ENCODE results near the gene TBX18.

Gene TBX18

DNA sequence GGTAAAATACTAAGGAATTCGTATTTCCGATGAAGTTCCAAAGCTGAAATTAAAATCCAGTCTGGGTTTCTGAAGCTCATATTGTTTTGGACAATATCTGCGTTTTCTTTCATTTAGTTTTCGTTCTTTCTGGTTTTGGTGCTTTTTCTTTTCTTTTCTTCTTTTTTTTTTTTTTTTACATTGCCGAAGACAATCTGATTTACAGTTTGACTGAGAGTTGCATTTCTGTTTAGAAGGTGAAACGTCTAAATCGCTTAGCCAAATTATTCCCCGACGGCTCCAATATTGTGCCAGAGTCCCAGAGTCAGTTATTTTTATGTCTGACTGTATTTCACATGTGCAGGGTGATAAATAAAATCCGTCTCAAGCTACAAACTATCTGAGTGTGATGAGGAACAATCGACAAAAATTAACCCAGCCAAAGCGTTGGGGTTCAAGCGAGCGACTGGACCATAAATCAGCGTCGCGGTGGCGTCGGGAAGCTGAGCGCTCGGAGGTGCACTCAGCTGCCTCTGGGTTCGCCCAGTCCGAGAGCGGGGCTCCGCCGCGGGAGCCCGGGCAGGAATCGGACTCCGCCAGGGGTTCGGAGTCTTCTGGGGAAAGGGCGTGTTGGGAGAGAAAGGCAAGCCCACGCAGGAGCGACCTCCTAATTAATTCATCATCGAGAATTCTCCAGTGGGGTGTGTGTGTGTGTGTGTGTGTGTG, 8.2 kb upstream of the TBX18 start:
- no peak for DNase-seq

DNA sequence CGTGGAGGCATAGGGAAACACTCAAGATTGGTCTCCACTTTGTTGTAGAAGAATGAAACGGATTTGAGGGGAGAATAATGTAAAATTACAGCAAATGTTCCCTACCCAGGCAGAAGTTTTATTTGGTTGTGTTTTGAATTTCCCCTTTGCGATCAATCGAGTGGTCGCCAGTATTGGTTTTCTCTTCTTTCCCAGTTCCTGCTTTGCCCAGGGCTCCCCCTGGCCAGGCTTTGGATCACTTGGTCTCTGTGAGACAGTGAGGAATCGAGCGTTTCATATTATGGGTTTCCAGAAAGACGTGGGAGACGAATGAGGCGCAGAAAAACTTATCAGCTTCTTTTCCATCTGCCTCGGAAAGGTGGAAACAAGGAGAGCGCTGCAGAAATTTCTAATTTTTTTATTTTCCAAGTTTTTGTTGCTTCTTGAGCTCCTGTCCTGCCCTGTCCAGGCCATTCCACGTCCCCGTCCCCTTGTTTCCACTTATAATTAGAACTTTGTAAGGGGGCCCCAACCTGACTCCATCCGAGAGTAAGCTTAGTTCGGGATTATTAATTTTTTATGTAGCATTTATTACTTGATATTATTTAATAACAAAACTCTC, 7.5 kb upstream of the TBX18 start:
- DNase-seq, result no peak

DNA sequence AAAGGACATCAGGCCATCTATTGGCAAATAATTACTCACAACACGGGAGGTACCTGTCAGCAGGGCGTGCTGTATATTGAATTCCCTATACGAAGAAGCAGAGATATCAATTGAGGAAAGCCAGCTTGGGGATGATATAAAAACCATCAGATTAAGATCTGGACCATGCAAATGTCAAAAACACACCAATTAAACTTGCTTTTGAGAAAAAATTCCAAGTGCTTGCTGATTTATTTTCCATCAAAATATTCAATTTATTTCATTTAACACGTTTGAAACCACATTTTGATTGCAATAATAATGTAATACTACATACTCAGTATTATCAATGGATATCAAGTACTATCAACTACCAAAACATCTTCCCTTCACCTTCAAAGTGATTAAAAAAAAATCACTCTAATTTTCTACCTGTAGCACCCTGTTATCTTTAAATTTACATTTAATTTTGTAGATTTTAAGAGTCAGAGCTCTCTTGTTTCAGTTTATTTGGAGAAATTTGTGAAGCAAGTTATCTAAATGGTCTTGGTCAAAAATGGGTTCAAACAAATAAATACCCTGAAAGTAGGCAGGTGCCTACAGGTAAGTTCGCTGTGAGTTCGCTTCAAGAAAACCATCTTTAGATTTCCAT, 6.8 kb upstream of the TBX18 start:
- no peak for DNase-seq

DNA sequence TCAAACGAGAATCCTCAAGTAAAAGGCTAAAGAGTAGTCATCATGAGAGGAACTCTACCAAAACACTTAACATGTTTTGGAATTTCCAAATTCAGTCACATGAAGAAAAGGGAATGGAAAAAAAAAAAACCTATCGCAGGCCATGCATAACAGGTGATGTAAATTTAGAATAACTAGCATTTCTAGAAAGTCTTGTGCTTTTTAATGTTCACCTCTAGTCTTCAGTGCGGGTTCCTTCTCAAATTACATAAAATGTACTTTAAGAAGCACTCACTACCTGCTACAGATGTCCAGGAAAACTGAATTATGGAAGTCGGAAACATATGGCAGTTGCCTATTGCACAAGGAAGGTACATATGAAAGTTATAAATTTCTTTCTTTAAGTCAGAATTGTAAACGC, 6.1 kb upstream of the TBX18 start:
- DNase-seq, result no peak

DNA sequence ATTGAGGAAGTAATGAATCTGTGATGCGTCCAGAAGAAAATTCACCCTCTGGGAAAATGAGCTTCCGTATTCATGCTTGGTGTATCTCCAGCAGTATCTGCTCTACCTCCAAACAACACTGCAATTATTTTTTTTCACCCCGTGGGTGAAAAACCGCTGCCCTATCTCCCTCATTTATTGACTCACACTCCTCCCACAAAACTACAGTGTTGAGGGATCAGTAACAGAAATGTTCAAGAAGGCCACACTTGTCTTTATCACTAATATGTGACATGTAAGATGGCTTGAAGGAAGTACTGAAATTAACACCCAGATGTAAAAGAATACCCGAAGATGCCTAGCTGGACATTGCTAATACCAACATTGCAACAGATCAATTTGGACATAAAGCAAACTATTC, 4.9 kb upstream of the TBX18 start:
- DNase-seq, result no peak

DNA sequence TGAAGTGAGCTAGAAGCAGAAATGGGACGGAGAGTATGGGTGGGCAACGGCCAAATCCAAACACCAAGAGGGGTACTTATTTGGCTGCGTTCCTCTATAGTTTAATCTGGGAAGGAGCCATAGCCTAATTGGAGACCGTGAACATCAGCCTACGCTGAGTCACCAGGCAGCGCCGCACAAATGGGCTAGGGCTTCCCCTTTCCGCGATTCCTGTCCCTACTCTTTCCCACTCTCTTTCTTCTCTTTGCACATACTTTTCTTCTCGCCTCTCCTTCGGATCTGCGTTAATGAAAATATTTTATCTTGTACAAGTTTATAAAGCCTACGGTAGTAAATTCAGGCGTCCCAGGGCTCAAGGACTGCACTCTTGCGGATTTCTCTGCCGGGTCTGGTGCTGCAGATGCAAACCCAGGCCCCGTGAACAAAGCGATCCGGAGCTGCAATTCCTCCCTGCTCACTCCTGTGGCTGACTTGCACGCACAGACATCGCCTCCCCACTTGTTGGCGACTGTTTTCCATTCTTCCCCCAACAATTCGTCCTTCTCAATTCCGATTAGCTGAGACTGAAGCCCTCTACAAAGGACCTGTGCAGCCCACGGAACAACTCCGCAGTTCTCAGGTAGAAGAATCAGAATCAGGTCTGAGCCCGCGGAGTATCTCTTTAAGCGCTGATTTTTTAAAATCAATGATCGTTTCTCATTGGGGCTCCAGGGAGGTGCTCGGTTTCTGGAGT, 4.2 kb upstream of the TBX18 start:
- no peak for DNase-seq

DNA sequence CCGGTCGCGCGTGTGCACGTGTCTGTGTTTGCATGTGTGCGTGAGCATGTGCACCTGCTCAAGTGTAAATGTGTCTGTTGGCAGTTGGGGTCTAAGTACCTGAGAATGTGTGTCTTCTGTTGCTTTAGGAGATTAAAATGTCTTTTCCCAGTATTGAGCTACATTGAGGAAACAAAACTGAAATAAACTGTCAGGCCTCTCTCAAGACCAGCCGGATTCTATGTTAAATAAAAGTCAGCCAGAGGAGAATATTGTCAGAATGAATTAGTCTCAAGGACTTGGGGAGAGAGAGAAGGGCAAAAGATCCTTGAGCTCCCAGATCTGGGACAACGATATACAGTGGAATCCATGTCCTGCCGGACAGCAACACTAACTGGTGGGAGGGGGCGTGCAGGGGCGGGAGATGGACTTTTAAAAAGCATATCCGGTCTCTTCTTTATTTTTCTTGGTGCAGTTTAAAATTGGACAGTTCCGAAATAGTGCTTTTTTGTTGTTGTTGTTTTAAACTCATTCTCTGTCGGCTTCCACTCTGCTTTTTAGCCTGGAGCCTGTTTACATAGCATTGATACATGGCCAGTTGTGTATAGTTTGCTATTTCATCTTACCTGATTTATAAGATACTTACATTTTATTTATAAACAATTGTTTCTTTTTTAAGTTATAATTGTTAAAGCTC, 3.3 kb upstream of the TBX18 start:
- no peak for DNase-seq

DNA sequence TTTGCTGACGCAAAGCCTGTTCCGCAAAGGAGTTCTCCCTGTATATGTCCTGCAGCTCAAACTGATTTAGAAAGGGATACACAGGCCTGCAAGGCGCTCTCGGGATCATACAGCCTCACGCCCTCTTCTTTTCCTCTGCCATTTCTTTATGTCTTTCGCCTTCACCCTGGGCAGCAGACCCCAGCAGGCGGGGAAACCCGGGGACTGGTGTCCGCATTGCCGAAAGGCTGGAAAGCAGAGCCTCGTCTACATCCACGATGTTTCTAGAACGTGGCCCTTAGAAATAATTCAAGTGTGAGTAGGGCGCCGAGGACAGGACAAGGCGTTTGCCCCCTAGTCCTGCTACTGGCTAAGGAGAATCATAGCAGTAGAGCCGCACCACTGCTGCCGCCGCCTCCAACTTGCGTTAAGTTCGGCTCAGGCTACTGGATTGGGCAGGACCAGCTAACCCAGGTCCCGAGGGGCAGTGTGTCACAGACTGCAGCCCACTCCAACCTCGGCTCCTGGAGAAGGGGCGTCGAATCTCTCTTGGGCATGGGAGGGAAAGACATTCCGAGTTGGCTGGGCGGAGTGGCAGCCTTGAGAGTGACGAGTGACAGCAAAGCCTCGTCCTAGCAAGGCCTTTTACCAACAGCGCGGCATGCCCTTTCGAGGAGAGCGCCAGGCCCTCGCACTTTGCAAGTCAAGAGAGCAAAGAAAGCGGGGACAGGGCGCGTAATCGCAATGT, 2.6 kb upstream of the TBX18 start:
- no peak for DNase-seq

DNA sequence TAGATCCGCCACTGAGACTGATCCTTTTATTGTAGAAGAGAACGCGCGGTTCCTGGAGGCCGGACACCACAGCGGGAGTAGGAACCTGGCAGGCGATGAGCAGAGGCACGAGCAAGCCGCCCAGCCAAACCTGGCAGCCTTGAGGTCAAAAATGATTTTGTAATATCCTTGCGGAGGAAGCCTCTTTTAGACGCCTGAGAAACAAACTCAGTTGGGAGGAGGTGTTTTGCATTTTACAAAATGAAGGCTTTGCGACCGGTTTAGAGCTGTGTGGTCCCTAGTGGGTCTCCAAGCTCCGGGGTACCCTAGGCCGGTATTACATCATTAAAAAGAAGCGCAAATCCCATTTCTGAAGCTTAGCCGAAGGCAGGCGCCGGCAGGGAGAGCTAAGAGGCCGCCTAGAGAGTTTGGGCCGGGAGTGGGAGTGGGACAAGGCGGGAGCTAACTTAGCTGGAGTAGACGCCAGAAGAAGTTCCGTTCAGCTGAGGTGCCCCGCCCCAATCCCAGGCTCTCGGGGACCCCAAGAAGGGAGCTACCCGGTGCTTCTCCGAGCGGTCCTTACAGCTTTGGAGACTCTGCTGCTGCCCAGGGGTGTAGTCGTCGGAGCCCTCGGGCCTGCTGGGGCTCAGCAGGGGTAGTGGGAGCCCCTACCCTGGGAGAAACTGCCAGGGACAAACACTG, 1.9 kb upstream of the TBX18 start:
- DNase-seq, result no peak

DNA sequence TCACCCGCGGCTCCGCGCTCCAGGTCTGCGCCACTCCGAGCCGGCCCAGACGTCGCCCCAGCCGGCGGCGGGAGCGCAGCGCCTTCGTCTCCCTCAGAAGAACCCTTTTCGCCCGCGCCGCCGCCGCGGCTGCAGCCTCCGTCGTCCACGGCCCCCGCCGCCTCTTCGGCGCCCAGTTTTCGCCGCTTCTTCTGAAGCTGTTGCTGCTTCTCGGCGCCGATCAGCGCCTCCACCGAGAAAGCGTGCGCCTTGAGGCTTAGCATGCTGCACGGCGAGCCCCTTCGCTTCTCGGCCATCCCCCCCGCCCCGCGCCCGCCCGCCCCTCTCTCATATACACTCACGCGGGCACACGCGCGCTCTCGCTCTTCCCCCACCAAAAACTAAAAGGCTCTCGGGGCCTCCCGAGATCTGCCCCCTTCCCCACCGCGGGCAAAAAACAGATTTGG, 489 bp downstream of the TBX18 start:
- DNase-seq, result no peak

DNA sequence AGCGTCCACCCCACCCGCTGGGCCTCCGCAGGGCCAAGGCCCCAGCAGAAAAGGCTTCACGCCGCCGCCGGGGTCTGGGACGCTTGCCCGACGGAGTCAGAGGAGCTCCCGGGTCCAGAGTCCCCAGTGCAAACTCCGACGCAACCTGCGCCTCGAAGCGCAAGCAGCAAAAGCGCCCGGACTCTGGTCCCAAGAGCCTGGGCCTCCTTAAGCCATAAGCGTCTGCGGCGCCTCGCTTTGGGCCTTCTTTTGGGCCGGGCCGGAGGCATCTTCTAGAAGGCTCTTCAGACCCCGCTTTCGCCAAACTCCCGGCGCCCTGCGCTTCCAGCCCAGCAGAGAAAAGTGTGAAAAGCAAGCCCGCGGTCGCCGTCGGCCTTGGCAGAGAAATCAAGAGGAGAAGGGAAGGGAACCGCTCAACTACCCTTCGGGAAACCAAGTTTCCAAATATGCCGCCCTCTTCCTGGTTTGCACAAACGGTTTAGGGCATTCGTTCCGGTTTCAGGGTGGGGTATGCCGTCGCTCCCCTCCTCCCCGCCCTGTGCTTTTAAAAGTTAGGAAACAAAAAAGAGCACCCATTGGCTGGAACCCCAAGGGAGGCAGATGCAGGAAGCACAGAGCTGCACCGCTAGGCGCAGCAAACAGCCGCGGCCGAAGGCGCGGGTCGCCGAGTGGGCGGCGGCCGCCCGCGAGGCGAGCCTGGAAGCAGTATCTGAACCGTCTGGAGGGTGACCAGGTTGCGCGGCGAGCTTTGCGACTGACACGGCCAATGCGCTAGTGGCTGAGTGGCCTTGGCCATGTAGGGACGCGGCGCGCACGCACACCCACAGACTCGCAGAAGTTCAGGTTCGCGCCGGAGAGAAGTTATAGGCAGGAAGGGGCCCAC, 1.2 kb downstream of the TBX18 start:
- DNase-seq, result no peak

DNA sequence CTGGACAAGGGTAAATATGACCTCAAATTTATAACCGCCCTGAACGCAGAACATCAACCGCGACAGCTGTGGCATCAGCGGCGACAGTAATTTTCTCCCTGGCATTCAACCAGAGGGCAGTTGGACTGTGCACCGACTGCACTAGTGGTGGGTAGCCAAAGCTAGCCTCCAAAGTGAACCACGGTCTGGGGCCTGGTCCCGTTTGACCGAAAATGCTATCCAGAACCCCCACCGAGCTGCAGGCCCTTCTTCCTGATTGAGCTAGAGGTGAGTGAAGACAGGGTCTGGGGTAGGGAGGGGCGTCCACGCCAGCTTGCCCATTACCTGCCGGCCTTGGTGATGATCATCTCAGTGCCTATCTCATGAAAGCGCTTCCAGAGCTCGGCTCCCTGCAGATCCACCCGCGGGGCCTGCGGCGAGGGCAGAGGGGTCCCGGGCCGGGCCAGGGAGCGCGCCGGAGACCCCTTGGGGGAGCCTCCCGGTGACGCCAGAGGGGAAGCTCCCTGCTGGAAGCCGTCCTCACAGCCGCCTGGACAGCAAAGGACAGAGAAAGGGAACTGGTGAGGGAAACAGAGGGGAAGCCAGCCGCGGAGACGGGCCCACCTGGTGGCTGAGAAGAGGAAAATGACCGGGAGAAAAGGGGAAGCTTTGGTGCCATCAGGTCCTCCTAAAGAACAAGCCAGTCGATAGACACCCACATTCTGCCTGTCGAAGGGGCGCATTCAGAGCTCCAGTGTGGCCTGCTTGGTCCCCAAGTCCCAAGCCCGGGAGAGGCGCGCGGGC, 2.0 kb downstream of the TBX18 start:
- DNase-seq, result no peak

DNA sequence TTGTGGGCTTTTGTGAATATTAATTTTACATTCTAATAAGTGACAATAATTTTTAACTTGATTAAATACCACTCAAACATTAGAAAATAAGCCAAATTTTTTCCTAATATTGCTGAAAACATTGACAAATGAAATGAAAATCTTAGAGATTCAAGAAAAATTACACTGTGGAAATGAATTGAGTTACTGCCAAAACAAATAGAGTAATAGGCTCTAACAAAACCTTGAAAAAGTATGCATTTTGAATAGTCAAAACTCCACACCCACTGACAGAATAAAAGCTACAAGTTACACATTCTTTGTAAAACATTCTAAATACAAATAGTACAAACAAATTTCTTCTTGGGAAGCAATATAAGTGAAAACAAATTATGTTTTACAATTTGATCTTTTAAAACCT, 5.9 kb downstream of the TBX18 start:
- DNase-seq, result no peak

DNA sequence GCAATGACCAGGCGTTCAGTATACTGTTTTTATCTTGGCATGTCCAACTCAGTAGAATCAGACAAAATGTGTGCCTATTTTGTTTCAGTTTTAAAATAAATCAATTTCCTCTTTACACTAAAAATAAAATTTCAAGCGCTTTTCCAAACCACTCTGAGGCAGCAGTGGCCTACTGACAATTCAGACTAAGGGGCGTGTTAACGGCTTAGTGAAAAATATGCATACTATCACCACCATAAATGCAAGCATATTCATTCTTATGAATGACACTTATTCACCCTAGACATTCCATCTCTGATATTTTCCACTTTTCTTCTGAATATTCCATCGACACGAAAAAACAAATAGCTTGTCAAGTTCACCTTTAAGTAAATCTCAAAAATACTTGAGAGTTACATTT, 7.5 kb downstream of the TBX18 start:
- no peak for DNase-seq

DNA sequence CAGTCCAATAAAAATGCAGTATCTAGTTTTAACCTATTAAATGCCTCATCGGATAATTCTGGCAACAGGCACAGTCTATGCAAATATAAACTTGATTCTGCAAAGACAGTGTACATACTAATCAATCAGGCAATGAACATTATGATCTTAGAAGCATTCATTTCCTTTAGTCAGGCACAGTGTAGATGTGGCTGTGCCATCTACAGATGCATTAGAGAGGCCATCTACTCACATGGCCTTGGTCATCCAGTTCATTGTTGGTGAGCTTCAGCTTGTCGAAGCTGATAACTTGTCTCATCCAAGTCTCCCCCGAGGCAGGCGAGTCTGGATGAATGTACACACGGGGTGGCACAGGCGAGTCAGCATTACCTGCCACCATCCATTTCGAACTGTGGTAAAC, 7.9 kb downstream of the TBX18 start:
- DNase-seq, result no peak

DNA sequence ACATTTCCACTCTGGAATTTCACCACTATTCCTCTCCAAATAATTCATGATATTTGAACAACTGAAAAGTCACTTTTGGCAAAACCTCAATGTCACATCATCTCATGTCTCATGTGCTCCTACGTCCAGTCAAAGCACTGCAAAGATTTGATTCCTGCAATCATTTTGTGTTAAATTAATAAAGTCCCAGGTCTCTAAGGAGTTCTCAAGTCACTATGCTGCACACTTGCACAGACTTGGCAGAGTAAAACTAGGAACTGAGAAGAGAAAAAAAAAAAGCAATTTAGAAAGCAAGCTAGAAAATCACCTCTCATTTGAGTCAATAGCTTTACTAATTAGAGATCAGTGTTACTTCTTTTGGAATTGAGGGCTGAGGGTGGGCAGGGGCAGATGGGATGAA, 11.2 kb downstream of the TBX18 start:
- no peak for DNase-seq

DNA sequence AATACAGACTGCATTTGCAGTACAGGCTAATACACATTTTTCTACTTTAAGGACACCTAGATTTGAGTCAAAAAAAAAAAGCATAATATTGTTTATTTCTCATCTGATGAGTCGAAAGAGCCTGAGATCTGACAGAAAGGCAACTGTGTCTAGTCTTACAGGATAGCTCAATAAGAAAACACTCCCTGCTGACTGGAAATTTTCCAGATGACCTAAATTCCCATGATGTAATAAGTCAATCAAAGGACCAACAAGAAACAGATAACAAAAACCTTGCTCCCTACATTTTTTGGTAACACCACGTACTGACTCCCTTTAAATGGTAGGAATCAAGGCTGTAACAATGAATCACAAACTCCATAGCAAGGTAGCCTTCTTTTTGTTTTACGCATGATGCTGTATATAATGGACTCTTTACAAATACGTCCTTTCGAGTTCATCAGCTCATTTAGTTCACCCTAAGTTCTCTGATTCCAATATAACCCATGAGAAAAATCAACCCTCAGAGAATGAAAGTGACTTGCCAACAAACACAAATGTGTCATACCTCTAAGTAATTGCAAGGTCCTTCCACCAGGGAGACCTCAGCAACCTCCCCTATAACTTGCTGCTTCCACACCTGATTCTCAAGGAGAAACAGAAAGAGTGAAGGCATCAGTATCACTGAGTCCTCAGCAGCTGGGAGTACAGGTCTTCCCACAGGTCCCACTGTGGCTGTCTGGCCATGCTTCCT, 12.1 kb downstream of the TBX18 start:
- DNase-seq, result no peak

DNA sequence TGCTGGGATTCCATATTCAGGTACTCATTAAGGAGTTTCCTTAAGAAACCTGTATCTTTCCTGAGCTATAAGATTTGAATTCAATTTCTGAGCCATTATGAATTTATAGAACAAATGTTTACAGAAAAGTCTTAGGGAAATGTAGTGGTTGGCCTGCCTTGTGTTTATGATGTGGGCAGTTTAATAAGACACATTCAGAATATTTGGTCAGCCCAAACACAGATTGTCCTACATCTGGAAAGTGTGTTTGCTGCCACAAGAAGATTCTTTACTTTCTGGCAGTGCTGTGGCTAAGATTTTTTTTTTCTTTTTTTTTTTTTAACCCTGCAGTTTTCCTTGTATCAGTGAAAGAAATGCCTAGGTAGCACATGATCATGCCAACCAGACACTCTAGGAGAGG, 15.2 kb downstream of the TBX18 start:
- no peak for DNase-seq

DNA sequence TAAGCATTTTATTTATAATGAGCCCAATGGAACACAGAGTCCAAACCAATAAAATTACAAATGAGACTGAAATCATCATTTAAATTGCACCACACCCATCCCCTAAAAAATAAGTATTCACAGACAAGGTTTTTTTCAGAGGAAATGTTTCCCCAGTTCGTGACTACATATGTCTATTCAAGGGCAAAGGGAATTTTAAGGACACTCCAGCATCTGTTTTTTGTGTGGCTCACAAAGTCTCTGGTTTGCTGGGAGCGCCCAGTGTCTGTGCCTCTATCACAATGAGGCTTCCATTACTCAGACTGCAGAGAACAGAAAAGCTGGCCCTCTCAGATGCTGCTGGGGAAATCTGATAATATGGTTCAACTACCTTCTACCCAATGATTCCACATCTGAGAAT, 16.0 kb downstream of the TBX18 start:
- DNase-seq, result no peak
